Lung (tissue), 12 donors: ENCODE measurements around the gene CIB1. TPM values are rescaled to one million over a fixed set of nuclear protein-coding genes. Genes with fewer than 3 reads are reported as not detected.

Source experiments
- ATAC-seq: fragments of 200-7000 bp; cut with Tn5 transposase; one replicate; pipeline ENCODE4 v1.9.1; 2020; ENCODE audit warnings: moderate number of reproducible peaks; ENCODE audit not compliant: insufficient read depth, low FRiP score
- DNase-seq, 3 donors: peaks; one replicate each; pipeline ENCODE4 v3.0.0-alpha.2; 2013 to 2017
- H3K27ac ChIP-seq, 2 donors: one replicate each; pipeline ENCODE4 v1.5.1; 2013; ENCODE audit warnings: mild to moderate bottlenecking in 2 of 2, moderate library complexity in 2 of 2, control low read depth in 1 of 2, inconsistent platforms in 1 of 2, low read depth in 1 of 2, low read length in 1 of 2
- H3K27me3 ChIP-seq, 3 donors: one replicate each; pipeline ENCODE4 v1.5.1; 2013; ENCODE audit warnings: low read length in 2 of 3; ENCODE audit not compliant: control insufficient read depth in 3 of 3, insufficient read depth in 3 of 3
- H3K36me3 ChIP-seq, 4 donors: one replicate each; pipeline ENCODE4 v1.5.1; 2013; ENCODE audit warnings: low read length in 4 of 4, mild to moderate bottlenecking in 1 of 4, moderate library complexity in 1 of 4; ENCODE audit not compliant: control insufficient read depth in 4 of 4, insufficient read depth in 4 of 4
- H3K4me1 ChIP-seq, 5 donors: one replicate each; pipeline ENCODE4 v1.5.1; 2013; ENCODE audit warnings: low read length in 5 of 5, mild to moderate bottlenecking in 2 of 5, moderate library complexity in 1 of 5; ENCODE audit not compliant: control insufficient read depth in 5 of 5, insufficient read depth in 5 of 5
- H3K4me3 ChIP-seq: one replicate; pipeline ENCODE4 v1.5.1; 2013; ENCODE audit warnings: mild to moderate bottlenecking, control low read depth, moderate library complexity
- H3K9ac ChIP-seq, 2 donors: one replicate each; pipeline ENCODE4 v1.5.1; 2013; ENCODE audit warnings: low read length in 2 of 2, control low read depth in 1 of 2; ENCODE audit not compliant: insufficient read depth in 1 of 2
- H3K9me3 ChIP-seq, 4 donors: one replicate each; pipeline ENCODE4 v1.5.1; 2013; ENCODE audit warnings: low read length in 3 of 4, mild to moderate bottlenecking in 1 of 4, moderate library complexity in 1 of 4; ENCODE audit not compliant: control insufficient read depth in 4 of 4, insufficient read depth in 3 of 4
- CTCF ChIP-seq: IDR thresholded peaks from 2 replicates; pipeline ENCODE4 v1.5.1; 2012; ENCODE audit warnings: mild to moderate bottlenecking; ENCODE audit errors: control extremely low read depth, extremely low read depth
- WGBS, 2 donors: extraction: QIAGEN DNeasy Blood & Tissue Kit; methylation state at CpG; one replicate each; pipeline ENCODE4 v1.1.7; 2013; 5-methylcytosine and 5-hydroxymethylcytosine counted together
- polyA plus RNA-seq, 2 donors: library from polyadenylated mRNA; stranded (reverse); fragments of 200-250 nt; gene quantifications; one replicate each; pipeline ENCODE4 v1.2.1, GENCODE V29; 2013
- total RNA-seq, 2 donors: library from RNA; depleted of rRNA in 1 of 2; stranded (reverse); fragments of >200 nt in 1 of 2; gene quantifications; one replicate each; pipeline ENCODE4 v1.2.1, GENCODE V29; 2014 to 2021
- donor health status: control.
- donor health status: control.
- donor health status: Bipolar disorder and iron deficiency.
- donor health status: healthy.
- donor health status: DM: yes; HTN: yes; CAD: no.

The CIB1 gene
- total and polyA plus RNA-seq, 4 donors = 38.2 to 189 (median 129) TPM

- no peak for DNase-seq
- H3K4me1 ChIP-seq = peaks cover 0 to 23% (median 7%) of the 10 kb centered on the region in 5 donors
These were observed 30.3 kb downstream of the CIB1 start for GRCh38 chr15:90203473-90203872.

GRCh38 chr15:90202929-90203328 lies 30.8 kb downstream of the CIB1 start:
- H3K4me3 ChIP-seq = no peak overlapping the region
- no peak overlapping the region for H3K9ac ChIP-seq
- no peaks in the 10 kb centered on the region for H3K27me3 ChIP-seq
- no peaks in the 10 kb centered on the region for H3K9me3 ChIP-seq
- WGBS, 2 donors = 89 to 93% methylated on average over 4 of the region's 4 CpGs
- peaks cover 0 to 23% (median 7%) of the 10 kb centered on the region in 5 donors for H3K4me1 ChIP-seq
- no peak overlapping the region for H3K27ac ChIP-seq
- peaks cover 0 to 8% (median 0%) of the 10 kb centered on the region in 4 donors for H3K36me3 ChIP-seq
- no peak for DNase-seq
- TF ChIP-seq CTCF = no peak
- no peak for ATAC-seq

More at GRCh38 chr15:90203473-90203872, 30.3 kb downstream of the CIB1 start:
- H3K9ac ChIP-seq = no peak overlapping the region
- H3K4me3 ChIP-seq = no peak overlapping the region
- no peak for ATAC-seq
- TF ChIP-seq CTCF = no peak
- peaks cover 0 to 8% (median 0%) of the 10 kb centered on the region in 4 donors for H3K36me3 ChIP-seq
- H3K27me3 ChIP-seq = no peaks in the 10 kb centered on the region
- 95 to 97% methylated on average over 7 of the region's 7 CpGs for WGBS, 2 donors
- H3K27ac ChIP-seq = no peak overlapping the region
- H3K9me3 ChIP-seq = no peaks in the 10 kb centered on the region

- TF ChIP-seq CTCF = no peak
- Histone ChIP-seq H3K4me1 (peaks cover 0 to 23% (median 7%) of the 10 kb centered on the region in 5 donors), H3K9ac (peak overlapping the region in 1 of 2 donors; percentile 44), H3K27me3 (no peaks in the 10 kb centered on the region), H3K36me3 (peaks cover 0 to 8% (median 0%) of the 10 kb centered on the region in 4 donors), H3K27ac (peak overlapping the region in 1 of 2 donors; percentile 59), H3K9me3 (no peaks in the 10 kb centered on the region), H3K4me3 (peak overlapping the region; percentile 76)
- ATAC-seq = no peak
- 12 to 17% methylated on average over 20 to 25 of the region's 25 CpGs for WGBS, 2 donors
- DNase-seq = peak in 2 of 3 donors; percentile 18 to 27
These were observed 31.8 kb downstream of the CIB1 start for GRCh38 chr15:90201944-90202375.
